GM19239 (cell line): Measurements from ENCODE around the gene NDE1.
A peak's percentile ranks its signal among the peaks of the same experiment; 100 is the strongest.
"Not testable (repeated sequence)": the region's sequence is repeated elsewhere in the genome, so short reads cannot be mapped to it uniquely, and the experiment has no call there.

Source experiments
- DNase-seq: peaks from one replicate; pipeline ENCODE4 v3.0.0; 2011; ENCODE audit warnings: low spot score; ENCODE audit not compliant: insufficient read length
- FAIRE-seq: peaks from 2 replicates; lab custom pipeline; 2011; peaks lifted over from hg19 to GRCh38; lab: Jason Lieb, UNC

NDE1 gene

GRCh38 chr16:15689290-15689689 is 39.2 kb downstream of the NDE1 start:
- no peak for DNase-seq
- no peak for FAIRE-seq

- FAIRE-seq (no peak), DNase-seq (no peak)
These were observed 40.3 kb downstream of the NDE1 start for GRCh38 chr16:15690296-15690695.

GRCh38 chr16:15691046-15691445 is 41.0 kb downstream of the NDE1 start:
- FAIRE-seq (no peak), DNase-seq (no peak)

- FAIRE-seq, DNase-seq: not testable (repeated sequence)
These were observed 42.5 kb downstream of the NDE1 start for GRCh38 chr16:15692508-15692907.

GRCh38 chr16:15694499-15694898 is 44.5 kb downstream of the NDE1 start:
- no peak for DNase-seq

GRCh38 chr16:15699819-15700218 is 49.8 kb downstream of the NDE1 start:
- no peak for DNase-seq
- no peak for FAIRE-seq

More at GRCh38 chr16:15694499-15694898, 44.5 kb downstream of the NDE1 start:
- no peak for FAIRE-seq

- DNase-seq (no peak), FAIRE-seq (no peak)
These were observed 51.3 kb downstream of the NDE1 start for GRCh38 chr16:15701367-15701766.

- DNase-seq = no peak
- no peak for FAIRE-seq
These were observed 52.2 kb downstream of the NDE1 start for GRCh38 chr16:15701975-15702970.

- no peak for DNase-seq
- no peak for FAIRE-seq
These were observed 53.1 kb downstream of the NDE1 start for GRCh38 chr16:15703029-15703736.

- FAIRE-seq = peak; percentile 74
These were observed 54.5 kb downstream of the NDE1 start for GRCh38 chr16:15704545-15704987.

GRCh38 chr16:15705064-15705565 is 55.1 kb downstream of the NDE1 start:
- DNase-seq (no peak), FAIRE-seq (no peak)

More at GRCh38 chr16:15704545-15704987, 54.5 kb downstream of the NDE1 start:
- peak; percentile 59 for DNase-seq

- DNase-seq = no peak
- FAIRE-seq = no peak
These were observed 57.3 kb downstream of the NDE1 start for GRCh38 chr16:15707332-15707731.

- no peak for DNase-seq
- no peak for FAIRE-seq
These were observed 58.1 kb downstream of the NDE1 start for GRCh38 chr16:15708096-15708495.

- FAIRE-seq = no peak
- DNase-seq = no peak
These were observed 59.0 kb downstream of the NDE1 start for GRCh38 chr16:15708997-15709396.

- no peak for DNase-seq
- no peak for FAIRE-seq
These were observed 64.5 kb downstream of the NDE1 start for GRCh38 chr16:15714393-15715172.

- FAIRE-seq = no peak
- no peak for DNase-seq
These were observed 65.2 kb downstream of the NDE1 start for GRCh38 chr16:15715221-15715620.

GRCh38 chr16:15716694-15717447 is 66.8 kb downstream of the NDE1 start:
- FAIRE-seq (no peak), DNase-seq (no peak)

GRCh38 chr16:15721018-15721417 is 71.0 kb downstream of the NDE1 start:
- no peak for FAIRE-seq

GRCh38 chr16:15723808-15724207 is 73.8 kb downstream of the NDE1 start:
- FAIRE-seq (no peak), DNase-seq (no peak)

More at GRCh38 chr16:15721018-15721417, 71.0 kb downstream of the NDE1 start:
- no peak for DNase-seq
